H9 (cell line): ENCODE results near the gene CELF4. TPM values are rescaled to one million over a fixed set of nuclear protein-coding genes. Genes with fewer than 3 reads are reported as not detected.

Experiments used
- DNase-seq: peaks from one replicate; pipeline ENCODE4 v3.0.0-alpha.2; 2017
- H2AFZ ChIP-seq: one replicate; pipeline ENCODE4 v1.6.1; 2013; ENCODE audit warnings: mild to moderate bottlenecking, low read length, control low read depth, moderate library complexity
- H2AK5ac ChIP-seq: 2 replicates; pipeline ENCODE4 v1.6.1; 2013; ENCODE audit warnings: low read length, control low read depth, mixed read lengths; ENCODE audit not compliant: insufficient read length
- H2BK120ac ChIP-seq: one replicate; pipeline ENCODE4 v1.6.1; 2013; ENCODE audit warnings: low read depth, mild to moderate bottlenecking, low read length, control low read depth, inconsistent platforms; ENCODE audit not compliant: poor library complexity, severe bottlenecking
- H2BK12ac ChIP-seq: 2 replicates; pipeline ENCODE4 v1.6.1; 2013; ENCODE audit warnings: low read length, control low read depth, mixed read lengths, low read depth; ENCODE audit not compliant: insufficient read length
- H2BK15ac ChIP-seq: 2 replicates; pipeline ENCODE4 v1.6.1; 2013; ENCODE audit warnings: low read depth, low read length, control low read depth
- H2BK20ac ChIP-seq: one replicate; pipeline ENCODE4 v1.6.1; 2013; ENCODE audit warnings: low read depth, mild to moderate bottlenecking, low read length, control low read depth, inconsistent platforms; ENCODE audit not compliant: poor library complexity, severe bottlenecking
- H2BK5ac ChIP-seq: 2 replicates; pipeline ENCODE4 v1.6.1; 2013; ENCODE audit warnings: low read length, control low read depth, mixed read lengths; ENCODE audit not compliant: insufficient read length
- H3K14ac ChIP-seq: 2 replicates; pipeline ENCODE4 v1.6.1; 2013; ENCODE audit warnings: low read length, control low read depth; ENCODE audit not compliant: insufficient read depth
- H3K18ac ChIP-seq: 2 replicates; pipeline ENCODE4 v1.6.1; 2013; ENCODE audit warnings: low read depth, mild to moderate bottlenecking, mixed read lengths, low read length, control low read depth; ENCODE audit not compliant: insufficient read length
- H3K23ac ChIP-seq: 2 replicates; pipeline ENCODE4 v1.6.1; 2013; ENCODE audit warnings: low read length, control low read depth, mixed read lengths, low read depth; ENCODE audit not compliant: insufficient read length
- H3K23me2 ChIP-seq: 2 replicates; pipeline ENCODE4 v1.6.1; 2013; ENCODE audit warnings: low read depth, mild to moderate bottlenecking, mixed read lengths, low read length, control low read depth; ENCODE audit not compliant: insufficient read length, poor library complexity, severe bottlenecking
- H3K27ac ChIP-seq: 2 replicates; pipeline ENCODE4 v1.5.1; 2013; ENCODE audit warnings: low read length, control low read depth, mixed read lengths, low read depth; ENCODE audit not compliant: insufficient read length
- H3K27me3 ChIP-seq: 2 replicates; pipeline ENCODE4 v1.6.1; 2013; ENCODE audit warnings: low read length, control low read depth, inconsistent platforms; ENCODE audit not compliant: insufficient read depth
- H3K4ac ChIP-seq: 2 replicates; pipeline ENCODE4 v1.6.1; 2013; ENCODE audit warnings: low read depth, mild to moderate bottlenecking, control low read depth, inconsistent platforms, low read length, moderate library complexity
- H3K4me1 ChIP-seq: 2 replicates; pipeline ENCODE4 v1.6.1; 2013; ENCODE audit warnings: low read length, control low read depth, inconsistent platforms; ENCODE audit not compliant: insufficient read depth
- H3K4me2 ChIP-seq: 2 replicates; pipeline ENCODE4 v1.6.1; 2013; ENCODE audit warnings: low read length, control low read depth, mixed read lengths; ENCODE audit not compliant: insufficient read length, insufficient read depth
- H3K56ac ChIP-seq: 2 replicates; pipeline ENCODE4 v1.6.1; 2013; ENCODE audit warnings: low read depth, mild to moderate bottlenecking, mixed read lengths, low read length, control low read depth; ENCODE audit not compliant: insufficient read length
- H3K79me1 ChIP-seq: 2 replicates; pipeline ENCODE4 v1.6.1; 2013; ENCODE audit warnings: low read depth, mild to moderate bottlenecking, moderate library complexity, low read length, control low read depth, inconsistent platforms; ENCODE audit not compliant: insufficient read depth, poor library complexity, severe bottlenecking
- H3K79me2 ChIP-seq: 2 replicates; pipeline ENCODE4 v1.6.1; 2013; ENCODE audit warnings: low read length, control low read depth, inconsistent platforms; ENCODE audit not compliant: insufficient read depth
- H3K9ac ChIP-seq: 2 replicates; pipeline ENCODE4 v1.6.1; 2013; ENCODE audit warnings: low read length, control low read depth, mixed read lengths; ENCODE audit not compliant: insufficient read length; ENCODE audit errors: extremely low read depth
- H3K9me3 ChIP-seq: one replicate; pipeline ENCODE4 v1.6.1; 2013; ENCODE audit warnings: low read depth, low read length, inconsistent platforms; ENCODE audit not compliant: control insufficient read depth
- H3T11ph ChIP-seq: one replicate; pipeline ENCODE4 v1.6.1; 2013; ENCODE audit warnings: mild to moderate bottlenecking, low read length, control low read depth, inconsistent platforms
- H4K20me1 ChIP-seq: one replicate; pipeline ENCODE4 v1.6.1; 2013; ENCODE audit not compliant: control insufficient read depth, insufficient read length, insufficient read depth
- H4K5ac ChIP-seq: 2 replicates; pipeline ENCODE4 v1.6.1; 2013; ENCODE audit warnings: low read depth, mild to moderate bottlenecking, mixed read lengths, low read length, control low read depth; ENCODE audit not compliant: insufficient read length
- H4K8ac ChIP-seq: replicated peaks from 2 replicates; pipeline ENCODE4 v1.6.1; 2013; ENCODE audit warnings: low read length, control low read depth, mixed read lengths, low read depth; ENCODE audit not compliant: insufficient read length
- H4K91ac ChIP-seq: 2 replicates; pipeline ENCODE4 v1.6.1; 2013; ENCODE audit warnings: low read depth, mild to moderate bottlenecking, moderate library complexity, mixed read lengths, low read length, control low read depth; ENCODE audit not compliant: insufficient read length
- H3K27ac Mint-ChIP-seq, 3 experiments: 2 replicates in 2 of 3; 3 replicates in 1 of 3; pipeline ENCODE4 v1.8.0; 2020 to 2021; ENCODE audit warnings: mixed read lengths in 3 of 3, mild to moderate bottlenecking in 1 of 3, moderate library complexity in 1 of 3
- H3K27me3 Mint-ChIP-seq: 2 replicates; pipeline ENCODE4 v1.8.0; 2021; ENCODE audit warnings: low read depth, mild to moderate bottlenecking, moderate library complexity, mixed read lengths
- H3K36me3 Mint-ChIP-seq, 3 experiments: 2 replicates in 2 of 3; 3 replicates in 1 of 3; pipeline ENCODE4 v1.8.0; 2020 to 2021; ENCODE audit warnings: low read depth in 3 of 3, mixed read lengths in 3 of 3; ENCODE audit not compliant: insufficient read depth in 1 of 3
- H3K4me1 Mint-ChIP-seq, 2 experiments: 2 replicates each; pipeline ENCODE4 v1.8.0; 2020; ENCODE audit warnings: mixed read lengths in 2 of 2
- H3K4me3 Mint-ChIP-seq, 2 experiments: 2 replicates in 1 of 2; 3 replicates in 1 of 2; pipeline ENCODE4 v1.8.0; 2020 to 2021; ENCODE audit warnings: mild to moderate bottlenecking in 2 of 2, mixed read lengths in 2 of 2, moderate library complexity in 1 of 2
- H3K9me3 Mint-ChIP-seq, 2 experiments: 2 replicates in 1 of 2; 3 replicates in 1 of 2; pipeline ENCODE4 v1.8.0; 2020; ENCODE audit warnings: mild to moderate bottlenecking in 2 of 2, mixed read lengths in 2 of 2, moderate library complexity in 1 of 2
- CTCF ChIP-seq: fragments of 200-600 bp; sonication (generic); conservative IDR thresholded peaks from 3 replicates; pipeline ENCODE4 v1.8.0; 2021; ENCODE audit warnings: antibody characterized with exemption, mild to moderate bottlenecking
- WGBS: extraction: QIAGEN DNeasy Blood & Tissue Kit; methylation state at CpG from one replicate; pipeline ENCODE4 v1.1.7; 2013; ENCODE audit warnings: missing lambda C conversion rate, low lambda C conversion rate, mixed read lengths; ENCODE audit not compliant: insufficient read length; ENCODE audit errors: extremely low coverage; 5-methylcytosine and 5-hydroxymethylcytosine counted together
- total RNA-seq: library from RNA; stranded (reverse); gene quantifications from 2 replicates; pipeline ENCODE4 v1.2.1, GENCODE V29; 2021

The CELF4 gene
- total RNA-seq, 1 experiment from 2014 or later: 1.1 TPM

- peaks cover 0 to 3% of the 10 kb centered on the region in 2 experiments; a peak in 2 of 5 replicates for H3K9me3 Mint-ChIP-seq
- Histone ChIP-seq H2BK12ac (no peak overlapping the region), H3K4me1 (peaks cover 5% of the 10 kb centered on the region; the same call in 1 of the 2 replicates), H3K79me1 (no peaks in the 10 kb centered on the region), H2BK15ac (no peak overlapping the region), H3K18ac (no peak overlapping the region), H3K27me3 (peaks cover 3% of the 10 kb centered on the region; the same call in 1 of the 2 replicates), H3K56ac (no peak overlapping the region), H2BK120ac (no peak overlapping the region), H3K23me2 (peaks cover 6% of the 10 kb centered on the region), H4K20me1 (peaks cover 3% of the 10 kb centered on the region), H2AK5ac (no peak overlapping the region), H3T11ph (no peak overlapping the region), H3K9ac (no peak overlapping the region), H3K27ac (no peak overlapping the region), H4K8ac (no peak overlapping the region), H2AFZ (no peak overlapping the region), H3K9me3 (no peaks in the 10 kb centered on the region), H3K14ac (no peak overlapping the region), H2BK5ac (no peak overlapping the region), H3K23ac (no peak overlapping the region), H3K4ac (no peak overlapping the region), H3K4me2 (no peak overlapping the region), H4K91ac (no peak overlapping the region), H4K5ac (no peak overlapping the region), H3K79me2 (no peaks in the 10 kb centered on the region), H2BK20ac (no peak overlapping the region)
- H3K4me3 Mint-ChIP-seq: no peak overlapping the region
- no peak for TF ChIP-seq CTCF
- DNase-seq: no peak
- H3K27me3 Mint-ChIP-seq: peaks cover 19% of the 10 kb centered on the region
- no peaks in the 10 kb centered on the region; a peak in 1 of 7 replicates for H3K36me3 Mint-ChIP-seq
- no CpG with 5 or more reads among the region's 6 CpGs for WGBS
- peaks cover 48 to 54% of the 10 kb centered on the region in 2 experiments for H3K4me1 Mint-ChIP-seq
- H3K27ac Mint-ChIP-seq: no peak overlapping the region; a peak in 1 of 7 replicates
Observed at GRCh38 chr18:37481491-37481890, 84.1 kb downstream of the CELF4 start.
